Measurements from ENCODE around the gene EEFSEC.

The EEFSEC gene

DNA sequence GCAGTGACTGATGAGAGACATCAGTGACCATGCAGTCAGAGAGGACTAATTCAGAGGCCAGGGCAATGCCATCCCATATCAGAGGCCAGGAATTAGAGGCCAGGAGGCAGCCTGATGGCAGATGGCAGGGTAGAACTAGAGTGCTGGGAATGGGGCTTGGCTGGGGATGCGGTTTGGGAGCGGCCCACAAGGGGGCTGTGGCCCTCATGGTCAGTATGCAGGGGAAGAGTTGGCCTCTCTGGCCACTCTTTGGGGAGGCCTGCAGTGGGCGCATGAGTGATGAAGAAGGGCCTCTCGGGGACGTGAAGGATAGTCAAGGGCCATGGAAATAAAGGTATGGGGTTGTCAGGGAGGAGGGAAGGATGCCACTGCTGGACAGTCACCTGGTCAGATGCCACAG is 101.7 kb downstream of the EEFSEC start:
- H3K4me3 ChIP-seq (ENCODE audit: low read depth, low read length) = no peak overlapping the region
- TF ChIP-seq, protein P1, sequence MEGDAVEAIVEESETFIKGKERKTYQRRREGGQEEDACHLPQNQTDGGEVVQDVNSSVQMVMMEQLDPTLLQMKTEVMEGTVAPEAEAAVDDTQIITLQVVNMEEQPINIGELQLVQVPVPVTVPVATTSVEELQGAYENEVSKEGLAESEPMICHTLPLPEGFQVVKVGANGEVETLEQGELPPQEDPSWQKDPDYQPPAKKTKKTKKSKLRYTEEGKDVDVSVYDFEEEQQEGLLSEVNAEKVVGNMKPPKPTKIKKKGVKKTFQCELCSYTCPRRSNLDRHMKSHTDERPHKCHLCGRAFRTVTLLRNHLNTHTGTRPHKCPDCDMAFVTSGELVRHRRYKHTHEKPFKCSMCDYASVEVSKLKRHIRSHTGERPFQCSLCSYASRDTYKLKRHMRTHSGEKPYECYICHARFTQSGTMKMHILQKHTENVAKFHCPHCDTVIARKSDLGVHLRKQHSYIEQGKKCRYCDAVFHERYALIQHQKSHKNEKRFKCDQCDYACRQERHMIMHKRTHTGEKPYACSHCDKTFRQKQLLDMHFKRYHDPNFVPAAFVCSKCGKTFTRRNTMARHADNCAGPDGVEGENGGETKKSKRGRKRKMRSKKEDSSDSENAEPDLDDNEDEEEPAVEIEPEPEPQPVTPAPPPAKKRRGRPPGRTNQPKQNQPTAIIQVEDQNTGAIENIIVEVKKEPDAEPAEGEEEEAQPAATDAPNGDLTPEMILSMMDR (IDR thresholded peaks at IDR 0.05; ENCODE audit: low read depth, low read length) = no peak

DNA sequence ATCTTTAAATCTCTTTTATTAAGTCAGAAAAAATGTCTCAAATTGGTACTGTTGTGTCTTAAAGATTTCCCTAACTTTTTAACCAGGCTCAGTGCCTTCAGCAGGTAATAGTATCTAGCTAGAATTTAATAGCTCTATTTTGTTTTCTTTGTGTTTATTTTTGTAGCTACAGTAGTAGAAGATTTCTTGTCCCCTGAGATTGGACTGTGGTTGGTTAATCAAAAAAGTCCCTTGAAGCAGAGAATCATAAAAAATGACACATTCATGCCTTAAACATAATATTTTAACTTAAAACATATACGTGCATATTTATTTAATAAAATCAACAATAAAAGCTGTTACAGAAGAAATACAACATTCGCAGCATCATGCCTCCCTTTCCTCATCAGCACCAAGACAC is 102.8 kb downstream of the EEFSEC start:
- TF ChIP-seq, protein P1 (IDR thresholded peaks at IDR 0.05; ENCODE audit: low read depth, low read length) = no peak
- no peak overlapping the region for H3K4me3 ChIP-seq (ENCODE audit: low read depth, low read length)

DNA sequence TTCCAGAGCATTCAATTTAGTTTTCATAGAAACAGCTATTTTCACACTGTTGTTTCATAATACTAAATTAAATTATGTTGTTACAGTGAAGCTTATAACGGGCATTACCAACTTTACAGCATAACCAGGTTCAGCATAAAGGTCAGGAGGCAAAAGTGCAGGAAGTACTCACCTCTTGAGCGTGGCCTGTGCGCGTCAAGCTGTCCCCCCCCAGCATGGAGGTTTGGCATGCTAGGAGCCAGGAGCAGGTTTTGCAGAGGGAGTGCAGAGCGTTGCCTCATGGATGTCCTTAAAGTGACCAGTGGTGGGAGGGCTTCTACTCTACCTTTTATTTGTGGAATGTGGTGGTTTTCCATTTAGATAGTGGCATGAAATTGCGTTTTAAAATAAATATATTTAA is 104.4 kb downstream of the EEFSEC start:
- no peak overlapping the region for H3K4me3 ChIP-seq (ENCODE audit: low read depth, low read length)
- TF ChIP-seq, protein P1 (IDR thresholded peaks at IDR 0.05; ENCODE audit: low read depth, low read length) = no peak

DNA sequence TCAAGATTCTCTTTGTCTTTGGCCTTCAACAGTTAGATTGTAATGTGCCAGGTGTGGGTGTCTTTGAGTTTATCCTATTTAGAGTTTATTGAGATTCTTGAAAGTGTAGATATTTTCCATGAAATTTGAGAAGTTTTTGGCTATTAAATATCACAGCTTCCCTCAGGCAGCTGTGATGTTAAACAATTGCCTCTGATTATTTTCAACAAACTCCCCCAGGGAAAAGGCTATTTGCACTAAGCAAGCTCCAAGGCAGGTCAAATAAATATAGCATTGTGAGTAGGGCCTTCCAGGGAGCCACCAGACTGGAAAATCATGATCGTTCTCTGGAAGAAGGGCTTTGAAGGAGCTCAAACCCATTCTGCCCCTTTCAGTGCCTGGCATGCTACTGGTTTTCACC is 107.0 kb downstream of the EEFSEC start:
- H3K4me3 ChIP-seq (ENCODE audit: low read depth, low read length) = no peak overlapping the region
- TF ChIP-seq, protein P1 (IDR thresholded peaks at IDR 0.05; ENCODE audit: low read depth, low read length) = no peak

DNA sequence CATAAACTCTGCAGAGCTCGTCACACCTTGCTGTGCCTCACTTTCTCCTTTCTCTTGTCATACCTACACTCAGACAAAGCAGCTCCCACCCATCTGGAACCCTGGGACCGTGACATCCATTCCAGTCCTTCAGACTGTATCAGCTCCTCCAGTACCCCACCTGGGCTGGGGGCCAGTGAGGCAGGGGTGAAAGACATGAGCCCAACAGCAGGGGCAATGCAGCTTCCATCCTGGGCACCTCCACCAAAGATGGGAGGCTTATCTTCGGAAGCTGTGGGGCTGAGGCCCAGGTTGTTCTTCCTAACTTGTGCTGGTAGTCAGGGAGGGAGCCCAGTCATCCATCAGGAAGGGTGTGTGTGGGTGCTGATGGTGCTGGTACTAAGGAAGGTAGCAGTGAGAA is 109.2 kb downstream of the EEFSEC start:
- no peak overlapping the region for H3K4me3 ChIP-seq (ENCODE audit: low read depth, low read length)
- TF ChIP-seq, protein P1 (IDR thresholded peaks at IDR 0.05; ENCODE audit: low read depth, low read length) = no peak

DNA sequence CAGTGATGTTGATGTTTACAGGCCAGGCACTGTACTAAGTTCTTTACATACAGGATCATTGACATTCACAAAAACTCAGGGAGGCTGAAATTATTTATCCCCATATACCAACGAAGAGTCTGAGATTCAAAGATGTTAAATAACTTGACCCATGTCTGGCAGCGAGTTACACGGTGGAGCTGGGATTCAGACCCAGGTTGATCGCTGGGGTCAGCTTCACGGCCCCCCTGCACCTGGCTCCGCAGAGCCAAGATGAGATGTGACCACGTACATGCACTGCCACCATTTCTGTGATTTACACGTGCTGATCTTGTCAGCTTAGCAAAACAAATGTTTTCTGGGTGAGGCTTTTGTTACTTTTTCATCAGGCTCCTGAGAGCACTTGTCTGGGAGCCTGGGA is 109.8 kb downstream of the EEFSEC start:
- TF ChIP-seq, protein P1 (IDR thresholded peaks at IDR 0.05; ENCODE audit: low read depth, low read length) = no peak
- no peak overlapping the region for H3K4me3 ChIP-seq (ENCODE audit: low read depth, low read length)

DNA sequence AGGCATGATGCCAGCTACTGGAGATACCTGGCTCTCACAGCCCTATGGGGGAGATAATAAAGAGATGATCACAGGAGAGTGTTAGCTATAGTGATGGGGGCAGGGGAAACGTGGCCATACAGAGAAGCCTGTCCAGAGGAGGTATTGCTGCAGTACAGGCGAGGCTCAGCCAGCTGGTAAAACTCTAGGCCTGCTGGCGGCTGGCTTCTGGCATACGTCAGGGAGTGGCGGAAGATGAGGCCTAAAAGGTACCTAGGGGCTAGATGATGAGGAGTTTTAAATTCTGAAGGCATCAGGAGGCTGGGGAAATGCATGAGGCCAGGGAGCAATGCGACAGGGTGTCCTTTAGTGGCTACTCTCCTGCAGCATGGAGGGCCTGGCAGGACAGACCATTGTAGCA is 110.7 kb downstream of the EEFSEC start:
- TF ChIP-seq, protein P1 (IDR thresholded peaks at IDR 0.05; ENCODE audit: low read depth, low read length) = no peak
- no peak overlapping the region for H3K4me3 ChIP-seq (ENCODE audit: low read depth, low read length)

Data from WI38 (cell line).